NOMO-1 treated with dmso at 0.1 percent for 144 hours (cell line): ENCODE results near the gene PRSS21.
A peak's percentile ranks its signal among the peaks of the same experiment; 100 is the strongest.

Source experiments
- DNase-seq: peaks from one replicate; lab custom pipeline; 2025; ENCODE audit not compliant: unreplicated experiment; lab: John Stamatoyannopoulos, UW

PRSS21 gene

GRCh38 chr16:2840914-2841313, 23.9 kb downstream of the PRSS21 start:
- no peak for DNase-seq

DNA sequence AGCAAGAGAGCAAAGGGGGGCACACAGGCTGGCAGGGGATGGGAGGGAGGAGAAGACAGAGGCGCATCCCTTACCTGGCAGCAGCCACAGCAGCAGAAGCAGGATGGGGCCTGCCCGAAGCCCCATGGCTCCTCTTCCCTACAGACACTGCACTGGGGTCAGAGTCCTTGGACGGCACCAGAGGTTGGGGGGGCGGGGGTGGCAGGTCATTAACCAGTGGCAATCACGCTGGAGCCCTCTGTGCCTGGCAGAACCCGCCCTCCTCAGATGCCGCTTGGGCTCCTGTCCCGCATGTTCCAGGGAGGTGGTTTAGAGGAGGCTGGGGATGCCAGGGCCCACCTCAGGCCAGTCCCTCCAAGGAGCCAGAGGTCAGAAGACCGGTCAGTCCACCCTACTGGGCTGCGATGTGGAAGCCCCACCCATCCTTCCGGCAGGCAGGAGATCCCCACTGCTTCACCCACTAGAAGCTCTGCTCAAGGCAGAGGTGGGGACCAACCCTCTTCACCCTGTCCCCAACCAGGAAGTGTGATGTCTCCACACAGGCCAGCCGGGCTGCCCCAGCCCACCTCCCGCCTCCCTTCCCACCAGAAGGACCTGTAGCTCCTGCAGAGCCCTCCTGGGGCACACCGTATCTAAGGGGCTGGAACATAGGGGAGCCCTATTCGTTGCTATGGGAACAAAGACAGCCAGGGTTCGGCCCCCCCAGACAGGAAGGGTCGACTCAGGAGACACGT, 24.7 kb downstream of the PRSS21 start:
- DNase-seq = no peak

DNA sequence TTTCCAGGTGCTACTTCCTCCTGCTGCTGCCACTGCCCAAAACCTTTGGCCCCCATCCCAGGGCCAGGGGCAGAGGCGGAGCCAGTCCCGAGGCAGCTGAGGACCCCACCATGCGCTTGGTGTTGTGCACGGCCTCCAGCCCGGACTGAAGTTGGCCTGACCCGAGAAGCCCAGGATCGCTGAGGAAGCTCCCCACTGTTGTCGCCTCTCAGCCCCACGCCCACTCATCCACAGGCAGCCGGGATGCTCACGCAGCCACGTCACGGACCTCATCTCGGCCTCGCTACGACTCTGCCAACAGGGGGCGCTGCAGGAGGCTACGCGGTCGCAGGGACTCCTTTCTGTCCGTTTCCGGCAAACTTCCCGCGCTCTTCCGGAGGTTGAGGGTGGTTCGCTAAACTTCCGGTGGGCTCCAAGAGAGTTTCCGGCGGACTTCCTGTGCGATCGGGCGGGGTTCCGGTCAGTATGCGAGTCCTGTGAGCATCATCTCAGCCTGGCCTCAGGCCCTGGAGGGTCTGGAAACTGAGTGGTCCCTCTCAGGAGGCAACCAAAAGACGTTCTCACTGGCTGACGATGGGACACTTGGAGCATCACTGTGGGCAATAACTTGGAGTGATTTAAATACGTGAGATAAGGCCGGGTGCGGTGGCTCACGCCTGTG, 25.4 kb downstream of the PRSS21 start:
- peak; percentile 61 for DNase-seq

- no peak for DNase-seq
Measured at GRCh38 chr16:2843526-2843925, 26.5 kb downstream of the PRSS21 start.

- no peak for DNase-seq
Measured at GRCh38 chr16:2845116-2845515, 28.1 kb downstream of the PRSS21 start.

GRCh38 chr16:2846511-2847310, 29.7 kb downstream of the PRSS21 start:
- DNase-seq = no peak

DNA sequence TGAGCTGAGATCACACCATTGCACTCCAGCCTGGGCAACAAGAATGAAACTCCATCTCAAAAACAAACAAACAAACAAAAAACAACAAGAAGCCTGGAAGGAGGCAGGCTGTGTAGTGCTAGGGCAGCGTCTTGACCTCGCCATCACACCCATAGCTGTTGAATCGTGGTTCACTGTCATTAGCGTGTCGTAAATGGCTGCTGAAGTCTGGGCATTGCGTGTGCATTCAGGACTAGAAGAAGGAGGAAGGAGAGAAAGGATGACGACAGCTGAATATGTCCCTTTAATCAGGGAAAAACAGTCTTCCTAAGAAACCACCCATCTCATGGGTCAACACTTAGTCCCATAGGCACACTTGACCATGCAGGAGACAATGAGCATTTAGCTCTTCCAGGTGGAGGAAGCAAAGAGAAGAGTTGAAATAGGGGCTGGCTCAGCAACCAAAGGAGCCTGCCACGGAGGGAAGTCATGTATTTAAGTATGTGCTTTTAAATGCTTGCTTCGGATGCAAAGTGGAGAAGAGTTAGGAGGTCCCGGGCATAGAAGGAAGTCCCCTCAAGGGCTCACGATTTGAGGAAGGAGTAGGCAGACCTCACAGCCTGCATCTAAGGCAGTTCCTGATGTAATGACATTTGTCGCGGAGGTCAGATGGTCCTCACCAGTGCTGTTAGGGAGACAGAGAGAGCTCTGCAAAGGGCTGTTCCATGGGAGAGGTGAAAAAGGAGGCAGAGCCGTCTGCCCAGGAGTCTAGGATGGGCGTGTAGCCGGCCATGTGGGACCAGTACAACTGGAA, 32.1 kb downstream of the PRSS21 start:
- DNase-seq = no peak

DNA sequence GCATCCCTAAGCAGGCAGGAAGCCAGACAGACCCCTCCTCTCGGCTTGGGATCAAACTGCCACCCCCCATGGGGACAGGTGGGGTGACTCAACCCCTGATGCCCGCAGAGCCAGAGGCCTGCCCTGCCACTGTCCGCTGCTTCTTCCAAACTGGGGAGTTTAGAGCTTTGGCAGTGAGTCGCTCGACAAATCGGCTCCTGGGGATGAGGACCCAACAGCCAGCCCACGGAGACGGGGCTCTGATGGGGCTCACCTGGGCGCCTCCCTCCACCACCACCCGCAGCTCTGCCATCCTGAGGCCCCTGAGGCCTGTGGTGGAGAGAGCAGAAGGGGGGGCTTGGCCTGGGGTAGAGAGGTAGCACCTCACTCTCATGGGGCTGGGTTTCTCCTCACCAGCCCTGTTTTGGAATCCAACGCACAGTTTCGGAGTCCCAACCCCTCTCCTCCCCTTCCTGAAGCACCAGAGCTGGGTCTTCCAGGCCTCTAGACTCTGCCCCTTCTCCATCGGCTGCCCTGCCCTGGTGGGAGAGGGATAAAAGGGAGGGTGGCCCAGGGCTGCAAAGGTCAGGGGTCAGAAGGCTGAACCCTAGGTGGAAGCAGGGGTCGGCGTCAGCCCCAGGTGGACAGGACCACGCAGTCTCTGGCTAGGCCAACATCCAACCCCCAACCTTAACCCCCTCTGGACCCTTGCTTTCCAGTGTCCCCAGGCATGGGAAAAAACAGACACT, 35.1 kb downstream of the PRSS21 start:
- DNase-seq = no peak

GRCh38 chr16:2852731-2853507, 35.9 kb downstream of the PRSS21 start:
- no peak for DNase-seq

DNA sequence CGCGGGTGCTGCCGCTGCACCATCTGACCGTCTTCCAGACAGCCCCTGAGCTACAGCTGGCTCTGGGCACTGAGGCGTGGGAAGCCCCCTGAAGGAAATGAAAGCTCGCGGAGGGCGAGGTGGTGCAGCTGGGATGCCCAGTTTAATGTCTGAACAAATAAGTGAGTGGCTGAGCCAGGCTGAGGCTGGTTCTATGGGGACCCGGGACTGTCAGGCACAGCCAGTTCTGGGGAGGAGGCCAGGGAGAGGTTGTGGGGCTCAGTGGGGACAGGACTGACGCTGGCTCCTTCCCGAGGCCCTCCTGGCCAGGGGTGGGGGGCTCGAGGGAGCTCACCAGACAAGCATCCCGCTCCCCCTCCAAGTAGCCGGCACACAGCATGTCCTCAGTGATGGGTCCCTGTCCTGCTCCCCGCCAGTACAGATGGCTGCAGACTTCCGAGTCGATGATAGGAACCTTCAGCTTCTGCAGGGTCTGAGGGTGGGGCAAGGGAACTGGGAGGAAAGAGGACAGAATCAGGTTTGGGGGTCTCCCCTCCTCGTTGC, 36.6 kb downstream of the PRSS21 start:
- no peak for DNase-seq

DNA sequence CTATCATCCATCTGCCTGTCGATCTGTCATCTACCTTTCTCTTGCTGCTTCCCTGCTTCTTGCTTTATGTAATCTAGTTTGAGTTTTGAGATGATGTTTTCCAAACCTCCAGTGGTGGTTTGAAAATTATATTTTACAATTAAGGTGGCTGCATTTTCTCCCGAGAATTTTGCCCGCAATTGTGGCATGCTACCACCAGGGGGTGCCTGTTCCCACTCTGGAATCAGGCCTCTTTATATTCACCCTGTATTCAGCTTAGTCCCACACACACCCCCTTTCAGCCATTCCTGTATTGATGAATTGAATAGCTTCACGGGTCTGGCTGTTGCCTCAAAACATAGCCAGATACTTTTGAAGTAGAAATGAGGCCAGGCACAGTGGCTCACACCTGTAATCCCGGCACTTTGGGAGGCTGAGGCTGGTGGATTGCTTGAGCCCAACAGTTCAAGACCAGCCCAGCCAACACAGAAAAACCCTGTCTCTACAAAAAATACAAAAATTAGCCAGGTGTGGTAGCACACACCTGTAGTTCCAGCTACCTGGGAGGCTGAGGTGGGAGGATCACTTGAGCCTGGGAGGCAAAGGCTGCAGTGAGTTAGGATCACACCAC, 37.8 kb downstream of the PRSS21 start:
- no peak for DNase-seq

- no peak for DNase-seq
Measured at GRCh38 chr16:2855536-2855935, 38.5 kb downstream of the PRSS21 start.

DNA sequence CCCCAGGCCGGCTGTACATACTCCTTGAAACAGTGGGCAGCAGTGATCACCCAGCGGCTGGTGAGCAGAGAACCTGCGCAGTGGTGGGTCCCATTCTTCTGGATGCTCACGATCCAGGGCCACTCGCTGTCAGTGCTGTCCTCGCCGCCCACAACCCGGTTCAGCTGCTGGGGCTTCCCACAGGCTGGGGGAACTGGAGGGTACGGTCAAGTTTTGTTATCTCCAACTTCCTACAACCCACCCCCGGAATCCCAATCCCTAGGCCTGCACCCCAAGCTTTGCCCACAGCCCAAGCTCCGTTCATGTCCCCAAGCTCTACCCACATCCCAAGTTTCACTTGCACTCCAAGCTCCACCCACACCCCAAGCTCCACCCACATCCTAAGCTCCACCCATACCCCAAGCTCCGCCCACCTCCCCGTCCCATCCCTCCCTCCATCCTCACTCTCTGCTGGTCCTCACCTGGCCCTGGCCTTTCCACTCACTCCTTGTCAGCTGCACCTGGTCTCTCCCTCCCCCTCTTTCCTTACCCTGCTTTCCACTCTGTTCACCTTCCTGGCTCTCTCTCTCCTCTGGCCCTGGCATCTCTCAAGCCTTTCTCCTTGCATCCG, 39.1 kb downstream of the PRSS21 start:
- DNase-seq = no peak

GRCh38 chr16:2856686-2857450, 39.8 kb downstream of the PRSS21 start:
- no peak for DNase-seq

GRCh38 chr16:2857451-2858244, 40.6 kb downstream of the PRSS21 start, which contains the start of gene PRSS22:
TSS of gene PRSS22 (minus strand) at chr16:2858170. CDS start at chr16:2858104, 66 bp downstream.
- no peak for DNase-seq

GRCh38 chr16:2858245-2859025, 41.4 kb downstream of the PRSS21 start:
- no peak for DNase-seq
